ENCODE measurements around the gene MYLK2.

DNA sequence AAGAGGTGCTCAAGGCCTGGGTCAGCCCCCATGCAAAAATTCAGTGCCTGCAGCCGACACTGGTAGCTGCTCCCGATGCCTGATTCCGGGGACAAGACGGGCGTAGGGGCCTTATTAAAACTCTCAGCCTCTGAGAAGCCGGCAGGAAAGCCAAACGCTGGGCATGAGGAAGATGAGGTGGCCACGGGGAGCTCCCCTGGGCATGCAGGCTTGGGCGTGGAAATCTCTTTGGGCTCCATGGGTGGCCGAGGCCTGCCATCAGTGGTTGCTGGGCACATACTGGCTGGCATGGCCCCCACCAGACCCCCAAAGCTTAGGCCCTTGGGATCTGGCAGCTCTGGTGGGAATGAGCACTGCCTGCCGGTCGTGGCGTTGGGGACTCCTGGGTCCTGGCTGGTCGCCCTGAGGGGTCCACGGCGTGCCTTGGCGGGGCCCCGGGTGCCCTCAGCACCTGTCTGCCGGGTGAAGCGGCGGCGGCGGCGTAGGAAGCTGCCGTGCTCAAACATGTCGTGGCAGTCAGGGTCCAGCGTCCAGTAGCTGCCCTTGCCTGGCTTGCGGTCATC lies 25.7 kb downstream of the MYLK2 start:
- TF ChIP-seq, protein P1, sequence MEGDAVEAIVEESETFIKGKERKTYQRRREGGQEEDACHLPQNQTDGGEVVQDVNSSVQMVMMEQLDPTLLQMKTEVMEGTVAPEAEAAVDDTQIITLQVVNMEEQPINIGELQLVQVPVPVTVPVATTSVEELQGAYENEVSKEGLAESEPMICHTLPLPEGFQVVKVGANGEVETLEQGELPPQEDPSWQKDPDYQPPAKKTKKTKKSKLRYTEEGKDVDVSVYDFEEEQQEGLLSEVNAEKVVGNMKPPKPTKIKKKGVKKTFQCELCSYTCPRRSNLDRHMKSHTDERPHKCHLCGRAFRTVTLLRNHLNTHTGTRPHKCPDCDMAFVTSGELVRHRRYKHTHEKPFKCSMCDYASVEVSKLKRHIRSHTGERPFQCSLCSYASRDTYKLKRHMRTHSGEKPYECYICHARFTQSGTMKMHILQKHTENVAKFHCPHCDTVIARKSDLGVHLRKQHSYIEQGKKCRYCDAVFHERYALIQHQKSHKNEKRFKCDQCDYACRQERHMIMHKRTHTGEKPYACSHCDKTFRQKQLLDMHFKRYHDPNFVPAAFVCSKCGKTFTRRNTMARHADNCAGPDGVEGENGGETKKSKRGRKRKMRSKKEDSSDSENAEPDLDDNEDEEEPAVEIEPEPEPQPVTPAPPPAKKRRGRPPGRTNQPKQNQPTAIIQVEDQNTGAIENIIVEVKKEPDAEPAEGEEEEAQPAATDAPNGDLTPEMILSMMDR (IDR thresholded peaks at IDR 0.05; ENCODE audit: low read depth, low read length, poor library complexity, severe bottlenecking): no peak
- no peak for TF ChIP-seq EZH2phosphoT487 (IDR thresholded peaks at IDR 0.05; ENCODE audit: borderline replicate concordance, low read length)

All from DOHH2 (cell line).